Activated naive CD4-positive, alpha-beta T cell treated with anti-CD3 and anti-CD28 coated beads for 36 hours (primary cell): Measurements from ENCODE around the gene NMNAT2. TPM values are rescaled to one million over a fixed set of nuclear protein-coding genes. Genes with fewer than 3 reads are reported as not detected.

Experiments used
- CTCF ChIA-PET: fragments of 350-600 bp; sonication (Branson Sonifier 250); formaldehyde crosslinking; loops from one replicate; lab custom pipeline; 2021; ENCODE audit warnings: antibody characterized with exemption; lab: Charles Lee
- DNase-seq: peaks from one replicate; pipeline ENCODE4 v3.0.0-alpha.2; 2020
- H3K27ac Mint-ChIP-seq: one replicate; pipeline ENCODE4 v1.8.0; 2021; ENCODE audit warnings: mild to moderate bottlenecking, mixed read lengths
- H3K27me3 Mint-ChIP-seq: one replicate; pipeline ENCODE4 v1.8.0; 2021; ENCODE audit warnings: low read depth, mixed read lengths
- H3K36me3 Mint-ChIP-seq: one replicate; pipeline ENCODE4 v1.8.0; 2021; ENCODE audit warnings: low read depth, mixed read lengths
- H3K4me1 Mint-ChIP-seq: one replicate; pipeline ENCODE4 v1.8.0; 2021; ENCODE audit warnings: low read depth, mixed read lengths
- H3K4me3 Mint-ChIP-seq: one replicate; pipeline ENCODE4 v1.8.0; 2021; ENCODE audit warnings: mild to moderate bottlenecking, moderate library complexity, mixed read lengths
- H3K9me3 Mint-ChIP-seq: one replicate; pipeline ENCODE4 v1.8.0; 2021; ENCODE audit warnings: mixed read lengths
- intact Hi-C: fragments of 100-400 bp; cut with micrococcal nuclease; formaldehyde crosslinking; loops from one replicate; pipeline ENCODE4 v1.15.1; 2023
- total RNA-seq, 2 experiments: library from RNA; stranded (reverse); gene quantifications; one replicate each; pipeline ENCODE4 v1.2.3, GENCODE V29; 2021

The NMNAT2 gene
- total RNA-seq, 2 experiments from 2014 or later = not detected

GRCh38 chr1:183303323-183303645, 114.9 kb downstream of the NMNAT2 start:
- H3K27ac Mint-ChIP-seq = no peak overlapping the region
- CTCF ChIA-PET = no interaction called here

GRCh38 chr1:183302452-183303322, 115.5 kb downstream of the NMNAT2 start:
- H3K4me1 Mint-ChIP-seq = no peaks in the 10 kb centered on the region
- H3K9me3 Mint-ChIP-seq = no peaks in the 10 kb centered on the region
- no peaks in the 10 kb centered on the region for H3K36me3 Mint-ChIP-seq
- H3K27ac Mint-ChIP-seq = no peak overlapping the region
- no peaks in the 10 kb centered on the region for H3K27me3 Mint-ChIP-seq
- no peak for DNase-seq
- CTCF ChIA-PET = no interaction called here
- intact Hi-C loops = no loop called here
- no peak overlapping the region for H3K4me3 Mint-ChIP-seq

More at GRCh38 chr1:183303323-183303645, 114.9 kb downstream of the NMNAT2 start:
- H3K9me3 Mint-ChIP-seq = no peaks in the 10 kb centered on the region
- intact Hi-C loops = no loop called here
- H3K27me3 Mint-ChIP-seq = no peaks in the 10 kb centered on the region
- no peaks in the 10 kb centered on the region for H3K4me1 Mint-ChIP-seq
- no peak overlapping the region for H3K4me3 Mint-ChIP-seq
- no peak for DNase-seq
- H3K36me3 Mint-ChIP-seq = no peaks in the 10 kb centered on the region

GRCh38 chr1:183301239-183301638, 116.9 kb downstream of the NMNAT2 start:
- intact Hi-C loops = no loop called here
- CTCF ChIA-PET = no interaction called here
- no peak for DNase-seq
- H3K4me1 Mint-ChIP-seq = no peaks in the 10 kb centered on the region
- H3K27ac Mint-ChIP-seq = no peak overlapping the region
- no peaks in the 10 kb centered on the region for H3K36me3 Mint-ChIP-seq
- peaks cover 4% of the 10 kb centered on the region for H3K27me3 Mint-ChIP-seq
- H3K9me3 Mint-ChIP-seq = no peaks in the 10 kb centered on the region
- H3K4me3 Mint-ChIP-seq = no peak overlapping the region

GRCh38 chr1:183300828-183301227, 117.4 kb downstream of the NMNAT2 start:
- CTCF ChIA-PET = no interaction called here
- Mint-ChIP-seq H3K4me3 (no peak overlapping the region), H3K27me3 (peaks cover 4% of the 10 kb centered on the region), H3K4me1 (no peaks in the 10 kb centered on the region), H3K27ac (no peak overlapping the region), H3K9me3 (no peaks in the 10 kb centered on the region), H3K36me3 (no peaks in the 10 kb centered on the region)
- intact Hi-C loops = no loop called here
- DNase-seq = no peak

GRCh38 chr1:183300395-183300794, 117.8 kb downstream of the NMNAT2 start:
- Mint-ChIP-seq H3K36me3 (no peaks in the 10 kb centered on the region), H3K4me3 (no peak overlapping the region), H3K9me3 (no peaks in the 10 kb centered on the region), H3K4me1 (no peaks in the 10 kb centered on the region), H3K27me3 (peaks cover 4% of the 10 kb centered on the region), H3K27ac (no peak overlapping the region)
- intact Hi-C loops = no loop called here
- DNase-seq = no peak
- CTCF ChIA-PET = no interaction called here

- CTCF ChIA-PET = no interaction called here
- H3K4me1 Mint-ChIP-seq = no peaks in the 10 kb centered on the region
Measured at GRCh38 chr1:183296782-183297181, 121.4 kb downstream of the NMNAT2 start.

GRCh38 chr1:183295521-183295920, 122.7 kb downstream of the NMNAT2 start:
- no peaks in the 10 kb centered on the region for H3K4me1 Mint-ChIP-seq

More at GRCh38 chr1:183296782-183297181, 121.4 kb downstream of the NMNAT2 start:
- no peak overlapping the region for H3K27ac Mint-ChIP-seq
- no peaks in the 10 kb centered on the region for H3K36me3 Mint-ChIP-seq
- H3K4me3 Mint-ChIP-seq = no peak overlapping the region
- no peak for DNase-seq
- peaks cover 4% of the 10 kb centered on the region for H3K27me3 Mint-ChIP-seq
- intact Hi-C loops = no loop called here
- H3K9me3 Mint-ChIP-seq = no peaks in the 10 kb centered on the region

GRCh38 chr1:183293876-183294275, 124.3 kb downstream of the NMNAT2 start:
- CTCF ChIA-PET = interaction anchor here (1.0 to 1.7 kb wide), 2 partner anchors 12 to 14 kb away, joined by 3 to 7 read pairs; no protein-coding TSS in a partner anchor
- no peak overlapping the region for H3K4me3 Mint-ChIP-seq
- intact Hi-C loops = no loop called here
- no peak overlapping the region for H3K27ac Mint-ChIP-seq
- peaks cover 4% of the 10 kb centered on the region for H3K27me3 Mint-ChIP-seq
- H3K4me1 Mint-ChIP-seq = no peaks in the 10 kb centered on the region
- DNase-seq = no peak
- no peaks in the 10 kb centered on the region for H3K36me3 Mint-ChIP-seq
- no peaks in the 10 kb centered on the region for H3K9me3 Mint-ChIP-seq

More at GRCh38 chr1:183295521-183295920, 122.7 kb downstream of the NMNAT2 start:
- intact Hi-C loops = no loop called here
- CTCF ChIA-PET = interaction anchor here (0.8 kb wide), 1 partner anchor 11 kb away, joined by 3 read pairs; no protein-coding TSS in a partner anchor
- H3K36me3 Mint-ChIP-seq = no peaks in the 10 kb centered on the region
- no peak for DNase-seq
- no peaks in the 10 kb centered on the region for H3K9me3 Mint-ChIP-seq
- H3K27ac Mint-ChIP-seq = no peak overlapping the region
- H3K4me3 Mint-ChIP-seq = no peak overlapping the region
- peaks cover 4% of the 10 kb centered on the region for H3K27me3 Mint-ChIP-seq

GRCh38 chr1:183293241-183293640, 124.9 kb downstream of the NMNAT2 start:
- CTCF ChIA-PET = interaction anchor here (1.0 to 1.7 kb wide), 2 partner anchors 11 to 13 kb away, joined by 3 to 7 read pairs; no protein-coding TSS in a partner anchor
- Mint-ChIP-seq H3K9me3 (peaks cover 2% of the 10 kb centered on the region), H3K27ac (no peak overlapping the region), H3K36me3 (no peaks in the 10 kb centered on the region), H3K4me1 (no peaks in the 10 kb centered on the region), H3K27me3 (peaks cover 6% of the 10 kb centered on the region), H3K4me3 (no peak overlapping the region)
- intact Hi-C loops = no loop called here
- no peak for DNase-seq

GRCh38 chr1:183291802-183292514, 126.2 kb downstream of the NMNAT2 start:
- DNase-seq = no peak
- intact Hi-C loops = no loop called here
- H3K4me3 Mint-ChIP-seq = no peak overlapping the region

GRCh38 chr1:183291216-183291762, 126.9 kb downstream of the NMNAT2 start:
- no peaks in the 10 kb centered on the region for H3K36me3 Mint-ChIP-seq

More at GRCh38 chr1:183291802-183292514, 126.2 kb downstream of the NMNAT2 start:
- Mint-ChIP-seq H3K4me1 (no peaks in the 10 kb centered on the region), H3K9me3 (peaks cover 2% of the 10 kb centered on the region), H3K36me3 (no peaks in the 10 kb centered on the region), H3K27me3 (peaks cover 5% of the 10 kb centered on the region), H3K27ac (no peak overlapping the region)
- CTCF ChIA-PET = no interaction called here

GRCh38 chr1:183290628-183291027, 127.6 kb downstream of the NMNAT2 start:
- Mint-ChIP-seq H3K27ac (no peak overlapping the region), H3K36me3 (no peaks in the 10 kb centered on the region), H3K4me3 (no peak overlapping the region), H3K4me1 (no peaks in the 10 kb centered on the region), H3K27me3 (peaks cover 2% of the 10 kb centered on the region), H3K9me3 (peaks cover 2% of the 10 kb centered on the region)
- DNase-seq = no peak
- CTCF ChIA-PET = interaction anchor here (1.2 kb wide), 1 partner anchor 9 kb away, joined by 3 read pairs; no protein-coding TSS in a partner anchor
- intact Hi-C loops = no loop called here

More at GRCh38 chr1:183291216-183291762, 126.9 kb downstream of the NMNAT2 start:
- peaks cover 2% of the 10 kb centered on the region for H3K9me3 Mint-ChIP-seq
- H3K4me1 Mint-ChIP-seq = no peaks in the 10 kb centered on the region
- no peak overlapping the region for H3K4me3 Mint-ChIP-seq
- H3K27ac Mint-ChIP-seq = no peak overlapping the region
- no peak for DNase-seq
- H3K27me3 Mint-ChIP-seq = peaks cover 2% of the 10 kb centered on the region
- intact Hi-C loops = no loop called here
- CTCF ChIA-PET = no interaction called here
